Coronary artery (tissue), 2 donors: Measurements from ENCODE around the gene B3GAT2.

Source experiments
- DNase-seq: peaks from one replicate; pipeline ENCODE4 v3.0.0-alpha.2; 2017; ENCODE audit warnings: low spot score
- H3K27ac ChIP-seq, 2 donors: fragments of 200-600 bp; sonication (generic); one replicate each; pipeline ENCODE4 v1.5.1; 2016 to 2019
- H3K4me3 ChIP-seq: fragments of 200-600 bp; sonication (generic); 2 replicates; pipeline ENCODE4 v1.5.1; 2016; ENCODE audit warnings: mild to moderate bottlenecking, moderate library complexity
- TF ChIP-seq, protein P1 (sequence below): fragments of 200-600 bp; sonication (generic); IDR thresholded peaks from one replicate; pipeline ENCODE4 v1.5.1; 2019; ENCODE audit warnings: antibody characterized with exemption

Gene B3GAT2, protein sequence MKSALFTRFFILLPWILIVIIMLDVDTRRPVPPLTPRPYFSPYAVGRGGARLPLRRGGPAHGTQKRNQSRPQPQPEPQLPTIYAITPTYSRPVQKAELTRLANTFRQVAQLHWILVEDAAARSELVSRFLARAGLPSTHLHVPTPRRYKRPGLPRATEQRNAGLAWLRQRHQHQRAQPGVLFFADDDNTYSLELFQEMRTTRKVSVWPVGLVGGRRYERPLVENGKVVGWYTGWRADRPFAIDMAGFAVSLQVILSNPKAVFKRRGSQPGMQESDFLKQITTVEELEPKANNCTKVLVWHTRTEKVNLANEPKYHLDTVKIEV

DNA sequence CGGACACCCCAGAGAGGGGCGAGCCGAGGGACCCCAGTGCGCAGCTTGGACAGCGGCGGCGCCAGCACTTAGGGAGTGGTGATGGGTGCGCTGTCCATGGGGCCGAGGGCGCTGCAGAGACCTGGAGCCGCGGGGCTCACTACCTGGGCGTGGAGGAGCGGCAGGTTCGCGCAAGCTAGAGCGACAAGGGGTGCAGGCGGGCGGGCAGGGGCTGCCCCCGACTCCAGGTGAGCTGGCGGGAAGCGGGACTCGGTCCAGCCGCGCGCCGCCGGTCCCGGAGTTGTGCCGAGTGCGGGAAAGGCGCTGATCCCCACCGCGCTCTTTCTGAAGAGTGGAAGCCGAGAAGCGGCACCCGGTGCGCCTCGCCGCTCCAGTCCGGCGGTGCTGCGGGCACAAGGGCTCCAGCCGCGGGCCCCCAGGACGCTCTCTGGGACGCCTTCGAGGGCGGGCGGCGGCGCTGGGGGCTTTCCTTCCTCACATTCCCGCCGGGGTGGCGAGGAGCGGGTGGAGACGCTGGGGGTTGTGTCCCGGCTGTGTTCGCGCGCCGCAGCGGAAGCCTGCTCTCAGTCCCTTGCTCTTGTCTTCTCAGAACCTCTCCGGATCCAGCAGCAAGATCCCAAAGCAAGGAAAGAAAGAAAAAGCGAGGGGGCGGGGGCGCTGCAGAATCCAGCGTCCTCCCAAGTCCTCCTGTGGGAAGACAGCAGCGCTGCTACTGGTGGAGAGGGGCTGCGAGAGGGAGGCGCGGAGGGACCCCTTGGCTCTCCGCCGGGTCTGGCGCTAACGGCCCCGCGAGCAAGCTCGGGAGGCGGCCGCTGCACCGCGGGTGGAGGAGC lies at the start of gene B3GAT2:
TSS of gene B3GAT2 (minus strand) at position 610 of the 833 bp plus-strand sequence. CDS start 631 bp downstream, outside the sequence.
- TF ChIP-seq, protein P1, sequence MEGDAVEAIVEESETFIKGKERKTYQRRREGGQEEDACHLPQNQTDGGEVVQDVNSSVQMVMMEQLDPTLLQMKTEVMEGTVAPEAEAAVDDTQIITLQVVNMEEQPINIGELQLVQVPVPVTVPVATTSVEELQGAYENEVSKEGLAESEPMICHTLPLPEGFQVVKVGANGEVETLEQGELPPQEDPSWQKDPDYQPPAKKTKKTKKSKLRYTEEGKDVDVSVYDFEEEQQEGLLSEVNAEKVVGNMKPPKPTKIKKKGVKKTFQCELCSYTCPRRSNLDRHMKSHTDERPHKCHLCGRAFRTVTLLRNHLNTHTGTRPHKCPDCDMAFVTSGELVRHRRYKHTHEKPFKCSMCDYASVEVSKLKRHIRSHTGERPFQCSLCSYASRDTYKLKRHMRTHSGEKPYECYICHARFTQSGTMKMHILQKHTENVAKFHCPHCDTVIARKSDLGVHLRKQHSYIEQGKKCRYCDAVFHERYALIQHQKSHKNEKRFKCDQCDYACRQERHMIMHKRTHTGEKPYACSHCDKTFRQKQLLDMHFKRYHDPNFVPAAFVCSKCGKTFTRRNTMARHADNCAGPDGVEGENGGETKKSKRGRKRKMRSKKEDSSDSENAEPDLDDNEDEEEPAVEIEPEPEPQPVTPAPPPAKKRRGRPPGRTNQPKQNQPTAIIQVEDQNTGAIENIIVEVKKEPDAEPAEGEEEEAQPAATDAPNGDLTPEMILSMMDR = no peak
- H3K4me3 ChIP-seq = peak within 1 kb of the TSS; percentile 76
- DNase-seq = no peak
- no peak within 1 kb of the TSS for H3K27ac ChIP-seq

DNA sequence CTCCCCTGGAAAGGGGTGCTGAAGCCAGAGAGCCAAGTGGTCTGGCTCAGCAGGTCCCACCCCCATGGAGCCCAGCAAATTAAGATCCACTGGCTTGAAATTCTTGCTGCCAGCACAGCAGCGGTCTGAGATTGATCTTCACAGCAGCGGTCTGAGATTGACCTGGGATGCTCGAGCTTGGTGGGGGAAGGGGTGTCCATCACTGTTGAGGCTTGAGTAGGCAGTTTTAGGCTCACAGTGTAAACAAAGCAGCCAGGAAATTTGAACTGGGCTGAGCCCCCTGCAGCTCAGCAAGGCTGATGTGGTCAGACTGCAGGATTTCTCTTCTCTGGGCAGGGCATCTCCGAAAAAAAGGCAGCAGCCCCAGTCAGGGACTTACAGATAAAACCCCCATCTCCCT lies 41.3 kb upstream of the B3GAT2 start:
- TF ChIP-seq, protein P1 = no peak
- DNase-seq = no peak
- Histone ChIP-seq H3K4me3 (no peak overlapping the region), H3K27ac (no peak overlapping the region)

DNA sequence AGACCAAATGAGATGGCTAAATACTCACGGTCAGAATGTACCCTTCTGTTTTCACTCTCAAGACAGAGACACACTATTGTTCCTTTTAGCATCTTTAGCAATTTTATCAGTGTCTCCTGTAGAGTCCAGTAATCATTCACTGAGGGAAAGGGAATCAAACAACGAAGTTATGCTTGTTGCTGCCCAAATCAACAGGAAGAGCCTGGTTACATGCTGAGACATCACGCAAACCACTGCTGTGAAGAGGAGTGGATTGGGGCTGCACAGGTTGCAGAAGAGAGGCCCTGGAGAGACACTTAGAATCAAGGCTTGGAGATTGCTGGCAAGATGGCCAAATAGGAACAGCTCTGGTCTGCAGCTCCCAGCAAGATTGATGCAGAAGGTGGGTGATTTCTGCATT lies 40.5 kb upstream of the B3GAT2 start:
- Histone ChIP-seq H3K27ac (no peak overlapping the region), H3K4me3 (no peak overlapping the region)
- no peak for DNase-seq
- TF ChIP-seq, protein P1 = no peak

DNA sequence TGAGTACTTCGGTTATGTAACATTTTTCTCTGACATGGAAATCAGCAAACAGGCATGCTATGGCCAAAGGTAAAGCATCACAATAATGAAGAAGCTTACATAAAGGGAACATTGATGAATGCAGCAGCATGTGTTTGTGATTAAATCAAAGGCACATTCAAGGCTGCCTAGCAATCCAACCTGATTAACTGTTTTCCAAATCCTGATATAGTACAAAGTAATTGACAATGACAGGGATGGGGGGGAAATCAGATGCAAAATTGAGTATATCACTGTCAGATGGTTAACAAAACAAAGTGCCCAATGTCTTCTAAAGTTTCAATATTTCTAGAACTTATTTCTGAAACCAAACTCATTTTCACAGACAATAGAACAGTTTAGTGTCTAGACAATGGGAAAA lies 39.2 kb upstream of the B3GAT2 start:
- DNase-seq = no peak

DNA sequence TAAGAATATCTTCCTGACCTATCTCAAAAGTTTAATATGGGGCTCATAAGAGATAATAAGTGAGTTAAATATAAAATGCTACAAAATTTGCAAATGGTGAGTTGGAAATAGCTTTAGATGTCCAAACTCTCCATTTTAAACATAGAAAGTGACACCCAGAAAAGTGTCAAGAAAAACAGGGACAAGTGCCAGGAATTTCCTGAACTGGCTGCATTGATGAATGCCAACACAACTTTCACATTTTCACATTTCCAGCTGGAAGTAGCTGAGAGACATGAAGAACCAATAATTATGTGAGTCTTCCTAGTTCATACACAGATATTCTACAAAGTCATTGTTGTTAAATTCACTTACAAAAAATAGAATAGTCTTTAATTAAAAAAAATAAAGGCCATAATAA lies 38.6 kb upstream of the B3GAT2 start:
- Histone ChIP-seq H3K4me3 (no peak overlapping the region), H3K27ac (no peak overlapping the region)
- DNase-seq = no peak
- TF ChIP-seq, protein P1 = no peak

More for the DNA sequence above, 39.2 kb upstream of the B3GAT2 start:
- TF ChIP-seq, protein P1 = no peak
- Histone ChIP-seq H3K27ac (no peak overlapping the region), H3K4me3 (no peak overlapping the region)

DNA sequence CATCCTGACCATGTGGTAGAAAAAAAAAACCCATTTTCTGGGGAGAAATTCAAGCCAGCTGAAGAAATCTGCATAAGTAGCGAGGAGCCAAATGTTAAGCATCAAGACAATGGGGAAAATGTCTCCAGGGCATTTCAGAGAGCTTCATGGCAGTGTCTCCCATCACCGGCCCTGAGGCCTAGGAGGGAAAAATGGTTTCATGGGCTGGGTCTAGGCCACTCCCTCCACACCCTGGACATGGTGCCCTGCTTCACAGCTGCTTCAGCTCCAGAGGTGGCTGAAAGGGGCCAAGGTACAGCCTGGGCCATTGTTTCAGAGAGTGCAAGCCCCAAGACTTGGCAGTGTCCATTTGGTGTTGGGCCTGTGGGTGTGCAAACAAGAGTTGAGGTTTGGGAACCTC lies 34.4 kb upstream of the B3GAT2 start:
- TF ChIP-seq, protein P1 = no peak
- Histone ChIP-seq H3K27ac (no peak overlapping the region), H3K4me3 (no peak overlapping the region)
- DNase-seq = no peak
